B cell (primary cell): Measurements from ENCODE around the gene PRUNE1. TPM values are rescaled to one million over a fixed set of nuclear protein-coding genes. Genes with fewer than 3 reads are reported as not detected.

Experiments
- ATAC-seq: fragments of 200-7000 bp; cut with Tn5 transposase; one replicate; pipeline ENCODE4 v1.10.0; 2021; ENCODE audit warnings: low read depth, mild to moderate bottlenecking, moderate number of reproducible peaks, moderate library complexity
- CTCF ChIA-PET: fragments of 350-600 bp; sonication (Branson Sonifier 250); formaldehyde crosslinking; loops from one replicate; lab custom pipeline; 2021; ENCODE audit warnings: antibody characterized with exemption, inconsistent platforms; lab: Charles Lee
- POLR2A ChIA-PET: fragments of 350-600 bp; sonication (Branson Sonifier 250); formaldehyde crosslinking; loops from one replicate; lab custom pipeline; 2021; ENCODE audit warnings: antibody characterized with exemption; lab: Charles Lee
- DNase-seq: peaks from one replicate; pipeline ENCODE4 v3.0.0; 2013
- H2AFZ ChIP-seq: 2 replicates; pipeline ENCODE4 v1.6.1; 2012; ENCODE audit warnings: mild to moderate bottlenecking, low read depth, low read length; ENCODE audit not compliant: insufficient read depth, poor library complexity, severe bottlenecking
- H3K27ac ChIP-seq, 2 donors: 1 replicate in 1 of 2; 2 replicates in 1 of 2; pipeline ENCODE4 v1.5.1; 2012 to 2013; ENCODE audit warnings: low read length in 2 of 2, mild to moderate bottlenecking in 2 of 2, moderate library complexity in 1 of 2
- H3K27me3 ChIP-seq, 4 experiments: fragments of 200-600 bp in 1 of 4; sonication (generic) in 1 of 4; replicated peaks in 1 of 4; 1 replicate in 2 of 4; 2 replicates in 2 of 4; pipeline versions ENCODE4 v1.6.1 to v1.7.0; 2013 to 2016; ENCODE audit warnings: low read length in 3 of 4, mild to moderate bottlenecking in 2 of 4, mixed read lengths in 1 of 4, moderate library complexity in 1 of 4; ENCODE audit not compliant: insufficient read depth in 4 of 4, control insufficient read depth in 3 of 4; ENCODE audit errors: control extremely low read depth in 1 of 4
- H3K36me3 ChIP-seq, 2 experiments: replicated peaks in 1 of 2; 1 replicate in 1 of 2; 2 replicates in 1 of 2; pipeline versions ENCODE4 v1.6.1 to v1.7.1; 2013; ENCODE audit warnings: low read length in 1 of 2; ENCODE audit not compliant: insufficient read depth in 2 of 2, control insufficient read depth in 1 of 2; ENCODE audit errors: control extremely low read depth in 1 of 2, extremely low read depth in 1 of 2
- H3K4me1 ChIP-seq, 2 donors: fragments of 200-600 bp in 1 of 2; sonication (generic) in 1 of 2; 1 replicate in 1 of 2; 2 replicates in 1 of 2; pipeline versions ENCODE4 v1.5.1 to v1.6.1; 2013 to 2017; ENCODE audit warnings: low read length in 2 of 2; ENCODE audit not compliant: control insufficient read depth in 2 of 2, insufficient read depth in 2 of 2
- H3K4me2 ChIP-seq: replicated peaks from 2 replicates; pipeline ENCODE3; 2012; ENCODE audit warnings: mild to moderate bottlenecking, low read depth, low read length; ENCODE audit not compliant: poor library complexity, severe bottlenecking
- H3K4me3 ChIP-seq, 5 experiments: fragments of 200-600 bp in 1 of 5; sonication (generic) in 1 of 5; 1 replicate in 3 of 5; 2 replicates in 2 of 5; pipeline versions ENCODE4 v1.5.1 to v1.7.0; 2011 to 2016; ENCODE audit warnings: low read length in 4 of 5, mild to moderate bottlenecking in 4 of 5, low read depth in 2 of 5, control low read depth in 1 of 5, moderate library complexity in 1 of 5; ENCODE audit not compliant: insufficient read depth in 1 of 5; ENCODE audit errors: control extremely low read depth in 1 of 5, extremely low read depth in 1 of 5
- H3K79me2 ChIP-seq: fragments of 200-600 bp; sonication (generic); one replicate; pipeline ENCODE4 v1.6.0; 2016; ENCODE audit warnings: low read length; ENCODE audit not compliant: control insufficient read depth, insufficient read depth
- H3K9ac ChIP-seq: fragments of 200-600 bp; sonication (generic); 2 replicates; pipeline ENCODE4 v1.6.1; 2017; ENCODE audit warnings: mild to moderate bottlenecking, low read length, moderate library complexity
- H3K9me3 ChIP-seq, 3 donors: one replicate each; pipeline versions ENCODE4 v1.6.1 to v1.7.1; 2013; ENCODE audit warnings: low read length in 2 of 3; ENCODE audit not compliant: control insufficient read depth in 2 of 3, insufficient read depth in 1 of 3; ENCODE audit errors: control extremely low read depth in 1 of 3
- H4K20me1 ChIP-seq: 2 replicates; pipeline ENCODE4 v1.6.0; 2012; ENCODE audit warnings: mild to moderate bottlenecking, low read length; ENCODE audit not compliant: insufficient read depth, control insufficient read depth, poor library complexity, severe bottlenecking
- H3K27ac Mint-ChIP-seq: one replicate; pipeline ENCODE4 v1.8.0; 2021; ENCODE audit warnings: mixed read lengths
- H3K27me3 Mint-ChIP-seq: one replicate; pipeline ENCODE4 v1.8.0; 2021; ENCODE audit warnings: mixed read lengths
- H3K4me1 Mint-ChIP-seq: one replicate; pipeline ENCODE4 v1.8.0; 2021; ENCODE audit warnings: mixed read lengths
- H3K4me3 Mint-ChIP-seq: one replicate; pipeline ENCODE4 v1.8.0; 2021; ENCODE audit warnings: mixed read lengths
- H3K9me3 Mint-ChIP-seq: one replicate; pipeline ENCODE4 v1.8.0; 2022; ENCODE audit warnings: mixed read lengths; ENCODE audit not compliant: insufficient read depth
- CTCF ChIP-seq: fragments of 200-600 bp; IDR thresholded peaks from one replicate; pipeline ENCODE4 v1.8.0; 2022; ENCODE audit warnings: antibody characterized with exemption, mild to moderate bottlenecking
- EZH2 ChIP-seq: IDR thresholded peaks from 2 replicates; pipeline ENCODE4 v1.6.1; 2012; ENCODE audit warnings: borderline replicate concordance, low read depth, mild to moderate bottlenecking, moderate library complexity, low read length; ENCODE audit not compliant: insufficient read depth, poor library complexity, severe bottlenecking
- WGBS: methylation state at CpG from one replicate; pipeline ENCODE4 v1.1.5; 2013; ENCODE audit warnings: missing lambda C conversion rate; ENCODE audit not compliant: insufficient coverage; 5-methylcytosine and 5-hydroxymethylcytosine counted together
- intact Hi-C: fragments of 100-400 bp; cut with micrococcal nuclease; formaldehyde crosslinking; loops from one replicate; pipeline ENCODE4 v1.10.0; 2022
- polyA plus RNA-seq: library from polyadenylated mRNA; depleted of rRNA; stranded (reverse); fragments of >200 nt; gene quantifications from 2 replicates; pipeline ENCODE4 v1.2.3, GENCODE V29; 2012
- total RNA-seq, 2 donors: library from RNA; stranded (reverse); fragments of 120-200 nt in 1 of 2; gene quantifications; 1 replicate in 1 of 2; 2 replicates in 1 of 2; pipeline versions ENCODE4 v1.2.3 to v1.2.4, GENCODE V29; 2013 to 2022

PRUNE1 gene
- total and polyA plus RNA-seq, 2 donors (not counting 1 experiment from before 2014, with no cell fraction given): 15.9 to 21.3 TPM

GRCh38 chr1:151009674-151010345, 1.6 kb downstream of the PRUNE1 start:
- no peak for DNase-seq
- peaks cover 3 to 10% of the 10 kb centered on the region in 2 experiments for H3K36me3 ChIP-seq
- H3K9ac ChIP-seq: no peak overlapping the region
- no peak overlapping the region for H3K4me3 ChIP-seq
- ATAC-seq: no peak
- POLR2A ChIA-PET: interaction anchor here (0.5 to 1.5 kb wide), 3 partner anchors 50 to 1082 kb away, joined by 3 to 7 read pairs (median 4); partner anchors contain the start of gene MLLT11
- no peaks in the 10 kb centered on the region for H3K27me3 Mint-ChIP-seq
- no peak overlapping the region for H3K27ac ChIP-seq
- TF ChIP-seq EZH2: no peak
- TF ChIP-seq CTCF: no peak
- H3K27ac Mint-ChIP-seq: no peak overlapping the region
- CTCF ChIA-PET: interaction anchor here (0.7 to 0.8 kb wide), 3 partner anchors 15 to 723 kb away, joined by 3 to 8 read pairs (median 3); no protein-coding TSS in a partner anchor
- H3K4me3 Mint-ChIP-seq: peak overlapping the region; percentile 90
- no peaks in the 10 kb centered on the region for H3K9me3 ChIP-seq
- H3K9me3 Mint-ChIP-seq: no peaks in the 10 kb centered on the region
- H3K27me3 ChIP-seq: no peaks in the 10 kb centered on the region
- H2AFZ ChIP-seq: no peak overlapping the region
- peaks cover 39 to 46% of the 10 kb centered on the region in 2 donors for H3K4me1 ChIP-seq
- WGBS: 100% methylated on average over 1 of the region's 8 CpGs
- peaks cover 60% of the 10 kb centered on the region for H3K4me1 Mint-ChIP-seq
- H3K4me2 ChIP-seq: peak overlapping the region; percentile 97
- no peaks in the 10 kb centered on the region for H4K20me1 ChIP-seq
- intact Hi-C loops: loop anchor here (5.0 kb wide), 1 partner anchor 448 kb away; no protein-coding TSS in a partner anchor
- peaks cover 77% of the 10 kb centered on the region for H3K79me2 ChIP-seq

GRCh38 chr1:151010346-151010726, 2.1 kb downstream of the PRUNE1 start:
- Histone ChIP-seq H3K4me1 (peaks cover 36 to 40% of the 10 kb centered on the region in 2 donors), H3K27ac (no peak overlapping the region), H4K20me1 (no peaks in the 10 kb centered on the region), H2AFZ (no peak overlapping the region), H3K9ac (no peak overlapping the region), H3K4me3 (no peak overlapping the region), H3K9me3 (no peaks in the 10 kb centered on the region), H3K79me2 (peaks cover 74% of the 10 kb centered on the region), H3K36me3 (peaks cover 3 to 10% of the 10 kb centered on the region in 2 experiments), H3K4me2 (no peak overlapping the region), H3K27me3 (no peaks in the 10 kb centered on the region)
- intact Hi-C loops: no loop called here
- 100% methylated on average over 1 of the region's 3 CpGs for WGBS
- DNase-seq (no peak), ATAC-seq (no peak)
- no peaks in the 10 kb centered on the region for H3K9me3 Mint-ChIP-seq
- CTCF ChIA-PET: interaction anchor here (0.7 to 1.1 kb wide), 3 partner anchors 9 to 723 kb away, joined by 3 to 8 read pairs (median 3); no protein-coding TSS in a partner anchor
- POLR2A ChIA-PET: no interaction called here
- H3K27ac Mint-ChIP-seq: no peak overlapping the region
- peaks cover 57% of the 10 kb centered on the region for H3K4me1 Mint-ChIP-seq
- TF ChIP-seq CTCF (no peak), EZH2 (no peak)
- H3K27me3 Mint-ChIP-seq: no peaks in the 10 kb centered on the region
- H3K4me3 Mint-ChIP-seq: peak overlapping the region; percentile 7
